ENCODE measurements around the gene PITPNC1.
A peak's percentile ranks its signal among the peaks of the same experiment; 100 is the strongest.

The PITPNC1 gene

GRCh38 chr17:67417507-67417906, 40.4 kb downstream of the PITPNC1 start:
- TF ChIP-seq POLR2AphosphoS5 (IDR thresholded peaks at IDR 0.05; ENCODE audit: low read depth, low read length) (no peak), TAF1 (IDR thresholded peaks at IDR 0.05; ENCODE audit: borderline replicate concordance, insufficient read depth, low read length) (no peak), FOXP2 (optimal IDR thresholded peaks at IDR 0.05; ENCODE audit: borderline replicate concordance, extremely low read depth, extremely low read length, insufficient read depth) (no peak), SIN3A (IDR thresholded peaks at IDR 0.05; ENCODE audit: borderline replicate concordance, insufficient read depth, low read length) (no peak)
- TF ChIP-seq, protein P1, sequence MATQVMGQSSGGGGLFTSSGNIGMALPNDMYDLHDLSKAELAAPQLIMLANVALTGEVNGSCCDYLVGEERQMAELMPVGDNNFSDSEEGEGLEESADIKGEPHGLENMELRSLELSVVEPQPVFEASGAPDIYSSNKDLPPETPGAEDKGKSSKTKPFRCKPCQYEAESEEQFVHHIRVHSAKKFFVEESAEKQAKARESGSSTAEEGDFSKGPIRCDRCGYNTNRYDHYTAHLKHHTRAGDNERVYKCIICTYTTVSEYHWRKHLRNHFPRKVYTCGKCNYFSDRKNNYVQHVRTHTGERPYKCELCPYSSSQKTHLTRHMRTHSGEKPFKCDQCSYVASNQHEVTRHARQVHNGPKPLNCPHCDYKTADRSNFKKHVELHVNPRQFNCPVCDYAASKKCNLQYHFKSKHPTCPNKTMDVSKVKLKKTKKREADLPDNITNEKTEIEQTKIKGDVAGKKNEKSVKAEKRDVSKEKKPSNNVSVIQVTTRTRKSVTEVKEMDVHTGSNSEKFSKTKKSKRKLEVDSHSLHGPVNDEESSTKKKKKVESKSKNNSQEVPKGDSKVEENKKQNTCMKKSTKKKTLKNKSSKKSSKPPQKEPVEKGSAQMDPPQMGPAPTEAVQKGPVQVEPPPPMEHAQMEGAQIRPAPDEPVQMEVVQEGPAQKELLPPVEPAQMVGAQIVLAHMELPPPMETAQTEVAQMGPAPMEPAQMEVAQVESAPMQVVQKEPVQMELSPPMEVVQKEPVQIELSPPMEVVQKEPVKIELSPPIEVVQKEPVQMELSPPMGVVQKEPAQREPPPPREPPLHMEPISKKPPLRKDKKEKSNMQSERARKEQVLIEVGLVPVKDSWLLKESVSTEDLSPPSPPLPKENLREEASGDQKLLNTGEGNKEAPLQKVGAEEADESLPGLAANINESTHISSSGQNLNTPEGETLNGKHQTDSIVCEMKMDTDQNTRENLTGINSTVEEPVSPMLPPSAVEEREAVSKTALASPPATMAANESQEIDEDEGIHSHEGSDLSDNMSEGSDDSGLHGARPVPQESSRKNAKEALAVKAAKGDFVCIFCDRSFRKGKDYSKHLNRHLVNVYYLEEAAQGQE (IDR thresholded peaks at IDR 0.05; ENCODE audit: insufficient read depth in 1 of 2, low read depth in 2 of 2, low read length in 2 of 2) = no peak

GRCh38 chr17:67420994-67421393, 43.9 kb downstream of the PITPNC1 start:
- no peak for TF ChIP-seq FOXP2 (optimal IDR thresholded peaks at IDR 0.05; ENCODE audit: borderline replicate concordance, extremely low read depth, extremely low read length, insufficient read depth)
- TF ChIP-seq TAF1 (IDR thresholded peaks at IDR 0.05; ENCODE audit: borderline replicate concordance, insufficient read depth, low read length) = no peak
- TF ChIP-seq, protein P1 (IDR thresholded peaks at IDR 0.05; ENCODE audit: insufficient read depth in 1 of 2, low read depth in 2 of 2, low read length in 2 of 2) = no peak
- no peak for TF ChIP-seq POLR2AphosphoS5 (IDR thresholded peaks at IDR 0.05; ENCODE audit: low read depth, low read length)
- no peak for TF ChIP-seq SIN3A (IDR thresholded peaks at IDR 0.05; ENCODE audit: borderline replicate concordance, insufficient read depth, low read length)

GRCh38 chr17:67421869-67422273, 44.8 kb downstream of the PITPNC1 start:
- no peak for TF ChIP-seq FOXP2 (optimal IDR thresholded peaks at IDR 0.05; ENCODE audit: borderline replicate concordance, extremely low read depth, extremely low read length, insufficient read depth)
- no peak for TF ChIP-seq TAF1 (IDR thresholded peaks at IDR 0.05; ENCODE audit: borderline replicate concordance, insufficient read depth, low read length)
- TF ChIP-seq, protein P1 (IDR thresholded peaks at IDR 0.05; ENCODE audit: insufficient read depth in 1 of 2, low read depth in 2 of 2, low read length in 2 of 2) = no peak
- peak; percentile 39; the same call in 1 of the 2 replicates for TF ChIP-seq POLR2AphosphoS5 (IDR thresholded peaks at IDR 0.05; ENCODE audit: low read depth, low read length)
- peak; percentile 80; the same call in 1 of the 2 replicates for TF ChIP-seq SIN3A (IDR thresholded peaks at IDR 0.05; ENCODE audit: borderline replicate concordance, insufficient read depth, low read length)

DNA sequence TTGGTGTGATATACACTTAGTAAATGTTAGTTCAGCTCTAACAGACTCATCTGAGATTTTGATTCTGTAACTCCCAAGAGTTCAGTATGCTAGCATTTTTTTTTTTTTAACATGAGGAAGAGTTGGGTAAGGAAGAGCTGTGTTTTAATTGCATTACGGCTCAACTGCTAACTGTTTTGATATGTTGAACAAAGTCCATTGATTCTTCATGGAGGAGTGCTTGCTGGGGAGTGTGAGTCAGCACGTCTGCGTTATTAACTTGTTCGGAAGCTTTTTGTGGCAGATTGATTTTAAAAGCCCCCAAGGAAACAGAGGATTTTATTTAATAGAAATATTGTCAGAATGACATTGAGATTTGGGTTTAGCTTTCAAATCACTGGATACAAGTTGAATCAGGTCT, 45.8 kb downstream of the PITPNC1 start:
- TF ChIP-seq, protein P1 (IDR thresholded peaks at IDR 0.05; ENCODE audit: insufficient read depth in 1 of 2, low read depth in 2 of 2, low read length in 2 of 2) = no peak
- no peak for TF ChIP-seq FOXP2 (optimal IDR thresholded peaks at IDR 0.05; ENCODE audit: borderline replicate concordance, extremely low read depth, extremely low read length, insufficient read depth)
- no peak for TF ChIP-seq POLR2AphosphoS5 (IDR thresholded peaks at IDR 0.05; ENCODE audit: low read depth, low read length)
- no peak for TF ChIP-seq TAF1 (IDR thresholded peaks at IDR 0.05; ENCODE audit: borderline replicate concordance, insufficient read depth, low read length)
- TF ChIP-seq SIN3A (IDR thresholded peaks at IDR 0.05; ENCODE audit: borderline replicate concordance, insufficient read depth, low read length) = no peak

Measured in PFSK-1 (cell line).